K562 (cell line): ENCODE data around the gene ITGAL. TPM values are rescaled to one million over a fixed set of nuclear protein-coding genes. Genes with fewer than 3 reads are reported as not detected.

ENCODE experiments used
- CHD7 ChIP-seq: fragments of 200-600 bp; sonication (generic); IDR thresholded peaks from one replicate; pipeline ENCODE4 v1.6.1; 2012; ENCODE audit warnings: mild to moderate bottlenecking, low read depth, low read length, inconsistent platforms
- CTCF ChIP-seq, 3 experiments: IDR thresholded peaks in 2 of 3; conservative IDR thresholded peaks in 1 of 3; 2 replicates each; pipeline ENCODE4 v1.5.1; 2011 to 2012; ENCODE audit warnings: low read length in 3 of 3, mild to moderate bottlenecking in 3 of 3, control low read depth in 2 of 3, improper control_type of control experiment in 1 of 3, inconsistent platforms in 1 of 3, low read depth in 1 of 3, mixed read lengths in 1 of 3, moderate library complexity in 1 of 3; ENCODE audit not compliant: insufficient read depth in 2 of 3
- E2F4 ChIP-seq: sonication (generic); formaldehyde crosslinking; IDR thresholded peaks from 2 replicates; pipeline ENCODE4 v1.8.0; 2022; ENCODE audit warnings: mild to moderate bottlenecking, low read depth, missing genetic modification reagents
- FOXP4 ChIP-seq: sonication (generic); formaldehyde crosslinking; IDR thresholded peaks from 2 replicates; pipeline ENCODE4 v1.8.0; 2022; ENCODE audit warnings: mild to moderate bottlenecking, missing genetic modification reagents, borderline replicate concordance
- KAT8 ChIP-seq: fragments of 450-650 bp; IDR thresholded peaks from 2 replicates; pipeline ENCODE4 v1.6.1; 2016; ENCODE audit warnings: low read depth, mild to moderate bottlenecking
- MECOM ChIP-seq: fragments of 250-450 bp; sonication (Bioruptor Pico); IDR thresholded peaks from 2 replicates; pipeline ENCODE4 v1.8.0; 2022; ENCODE audit warnings: inconsistent platforms
- NCOA1 ChIP-seq: fragments of 450-650 bp; IDR thresholded peaks from 2 replicates; pipeline ENCODE4 v1.6.1; 2016; ENCODE audit warnings: low read depth
- TCF7 ChIP-seq: sonication (generic); IDR thresholded peaks from 2 replicates; pipeline ENCODE4 v1.6.1; 2016; ENCODE audit warnings: antibody characterized with exemption, borderline replicate concordance
- polyA plus RNA-seq, 8 experiments: library from polyadenylated mRNA; depleted of rRNA in 4 of 8; stranded (reverse) in 5 of 8; unstranded in 3 of 8; fragments of >200 nt; fragmentation: Nextera tagmentation in 2 of 8; fragmentation: Illumina TruSeq in 1 of 8; extraction: Ambion mirVana in 2 of 8; extraction: Trizol in 1 of 8; gene quantifications; 2 replicates each; pipeline versions ENCODE4 v1.2.1 to v1.2.3, GENCODE V29; 2011 to 2014; ENCODE audit warnings: inconsistent platforms in 1 of 8, missing spikeins in 1 of 8
- total RNA-seq, 7 experiments: library from RNA; depleted of rRNA in 6 of 7; stranded (reverse); fragments of >200 nt in 6 of 7; fragmentation: Illumina TruSeq in 2 of 7; extraction: Trizol in 2 of 7; gene quantifications; 2 replicates each; pipeline versions ENCODE4 v1.2.1 to v1.2.3, GENCODE V29; 2011 to 2021; ENCODE audit warnings: low replicate concordance in 1 of 7

ITGAL gene
- total and polyA plus RNA-seq, 9 of the 15 experiments (the other 6 are each of a cell fraction or from before 2014, with no cell fraction given): 0.01 to 0.53 TPM; not detected in 7

- TF ChIP-seq MECOM (CRISPR knock-in tag): peak; percentile 63; the same call in 1 of the 2 replicates
- no peak for TF ChIP-seq KAT8
- TF ChIP-seq FOXP4 (CRISPR knock-in tag): peak; percentile 6; the same call in 1 of the 2 replicates
- TF ChIP-seq TCF7: no peak
- TF ChIP-seq NCOA1: no peak
- TF ChIP-seq E2F4 (CRISPR knock-in tag): 0 out of 2 replicates have a peak, but pooled peaks have one; percentile 69
- peak in 1 of 3 experiments; percentile 48; a peak in 2 of 6 replicates for TF ChIP-seq CTCF (IDR thresholded peaks at IDR 0.05 in 2 of 3, conservative IDR thresholded peaks at IDR 0.05 in 1 of 3; ENCODE audit: insufficient read depth in 2 of 3, low read depth in 1 of 3, low read length in 3 of 3)
- no peak for TF ChIP-seq CHD7
Measured at GRCh38 chr16:30430428-30430970, 42.0 kb upstream of the ITGAL start (continued).
